Measurements from ENCODE around the gene CDH23. TPM values are rescaled to one million over a fixed set of nuclear protein-coding genes. Genes with fewer than 3 reads are reported as not detected.

CDH23 gene
- total RNA-seq, 2 experiments from 2014 or later: 4.6 to 5.2 TPM

DNA sequence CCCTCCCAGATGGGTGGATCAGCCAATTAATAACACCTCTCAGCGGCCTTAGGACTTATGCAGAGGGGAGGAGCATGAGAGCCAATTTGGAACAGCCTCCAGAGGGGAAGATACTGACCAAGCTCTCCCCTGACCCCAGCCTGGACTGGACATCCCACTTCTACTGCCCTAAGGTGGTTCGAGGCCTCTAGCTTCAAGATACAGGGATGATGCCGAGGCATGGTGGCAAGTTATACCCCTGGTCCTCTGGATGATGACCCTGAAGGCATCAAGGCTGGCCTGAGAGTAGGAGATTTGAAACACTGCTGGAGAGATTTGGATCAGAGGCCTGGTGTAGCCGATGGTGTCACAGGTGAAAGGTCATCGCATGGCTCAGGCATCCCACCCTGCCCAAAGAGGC, 3.2 kb downstream of the CDH23 start:
- DNase-seq (no peak), ATAC-seq (ENCODE audit: poor library complexity) (no peak)
- Histone ChIP-seq H3K4me3 (ENCODE audit: low read length) (no peak overlapping the region), H3K4me1 (ENCODE audit: insufficient read depth, low read length) (peaks cover 14% of the 10 kb centered on the region), H3K9me3 (ENCODE audit: control insufficient read depth in 1 of 2, insufficient read depth in 1 of 2, low read length in 2 of 2) (peaks cover 0 to 7% of the 10 kb centered on the region in 2 experiments), H3K36me3 (ENCODE audit: insufficient read depth, low read length) (no peaks in the 10 kb centered on the region), H3K27me3 (ENCODE audit: control insufficient read depth in 1 of 2, insufficient read depth in 2 of 2, low read length in 2 of 2) (peaks cover 28 to 45% of the 10 kb centered on the region in 2 experiments), H3K27ac (ENCODE audit: low read depth in 1 of 2, low read length in 2 of 2) (no peak overlapping the region)
- H3K36me3 Mint-ChIP-seq (ENCODE audit: low read depth): no peaks in the 10 kb centered on the region
- CTCF ChIA-PET: no interaction called here
- peaks cover 3% of the 10 kb centered on the region for H3K4me1 Mint-ChIP-seq (ENCODE audit: low read depth)
- intact Hi-C loops (cut with DNase I, micrococcal nuclease): loop anchor here in 1 of 2 experiments (5.0 kb wide), 1 partner anchor 412 kb away; no protein-coding TSS in a partner anchor
- H3K27me3 Mint-ChIP-seq: peaks cover 54% of the 10 kb centered on the region
- H3K9me3 Mint-ChIP-seq: no peaks in the 10 kb centered on the region
- H3K4me3 Mint-ChIP-seq: no peak overlapping the region
- TF ChIP-seq, protein P1, sequence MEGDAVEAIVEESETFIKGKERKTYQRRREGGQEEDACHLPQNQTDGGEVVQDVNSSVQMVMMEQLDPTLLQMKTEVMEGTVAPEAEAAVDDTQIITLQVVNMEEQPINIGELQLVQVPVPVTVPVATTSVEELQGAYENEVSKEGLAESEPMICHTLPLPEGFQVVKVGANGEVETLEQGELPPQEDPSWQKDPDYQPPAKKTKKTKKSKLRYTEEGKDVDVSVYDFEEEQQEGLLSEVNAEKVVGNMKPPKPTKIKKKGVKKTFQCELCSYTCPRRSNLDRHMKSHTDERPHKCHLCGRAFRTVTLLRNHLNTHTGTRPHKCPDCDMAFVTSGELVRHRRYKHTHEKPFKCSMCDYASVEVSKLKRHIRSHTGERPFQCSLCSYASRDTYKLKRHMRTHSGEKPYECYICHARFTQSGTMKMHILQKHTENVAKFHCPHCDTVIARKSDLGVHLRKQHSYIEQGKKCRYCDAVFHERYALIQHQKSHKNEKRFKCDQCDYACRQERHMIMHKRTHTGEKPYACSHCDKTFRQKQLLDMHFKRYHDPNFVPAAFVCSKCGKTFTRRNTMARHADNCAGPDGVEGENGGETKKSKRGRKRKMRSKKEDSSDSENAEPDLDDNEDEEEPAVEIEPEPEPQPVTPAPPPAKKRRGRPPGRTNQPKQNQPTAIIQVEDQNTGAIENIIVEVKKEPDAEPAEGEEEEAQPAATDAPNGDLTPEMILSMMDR (IDR thresholded peaks at IDR 0.05): no peak
- POLR2A ChIA-PET: interaction anchor here (1.3 kb wide), 1 partner anchor 16 kb away, joined by 3 read pairs; no protein-coding TSS in a partner anchor
- no peak overlapping the region for H3K27ac Mint-ChIP-seq

DNA sequence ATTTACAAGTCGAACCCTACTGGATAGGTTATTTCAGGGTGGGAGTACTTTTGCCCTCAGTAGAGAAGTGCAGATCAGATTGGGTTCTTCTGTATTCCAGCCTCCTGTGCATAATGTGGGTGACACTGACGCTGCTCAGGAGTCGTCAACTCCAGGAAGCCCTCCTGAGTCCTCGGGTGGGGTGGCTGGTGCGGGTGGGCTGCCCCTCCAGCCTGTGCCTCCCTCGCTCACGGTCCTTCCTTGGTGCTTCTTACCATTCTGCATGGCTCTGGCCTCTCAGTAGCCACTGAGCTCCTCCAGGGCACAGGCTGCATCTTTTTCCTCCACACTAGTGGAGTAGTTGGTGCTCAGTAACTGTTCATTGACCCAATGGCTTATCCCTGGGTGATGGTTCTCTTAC, 4.3 kb downstream of the CDH23 start:
- Histone ChIP-seq H3K27ac (ENCODE audit: low read depth in 1 of 2, low read length in 2 of 2) (no peak overlapping the region), H3K9me3 (ENCODE audit: control insufficient read depth in 1 of 2, insufficient read depth in 1 of 2, low read length in 2 of 2) (peaks cover 0 to 7% of the 10 kb centered on the region in 2 experiments), H3K4me3 (ENCODE audit: low read length) (no peak overlapping the region), H3K27me3 (ENCODE audit: control insufficient read depth in 1 of 2, insufficient read depth in 2 of 2, low read length in 2 of 2) (peaks cover 20 to 34% of the 10 kb centered on the region in 2 experiments), H3K36me3 (ENCODE audit: insufficient read depth, low read length) (no peaks in the 10 kb centered on the region), H3K4me1 (ENCODE audit: insufficient read depth, low read length) (peaks cover 13% of the 10 kb centered on the region)
- Mint-ChIP-seq H3K27ac (no peak overlapping the region), H3K27me3 (peaks cover 43% of the 10 kb centered on the region), H3K9me3 (no peaks in the 10 kb centered on the region), H3K4me3 (no peak overlapping the region), H3K36me3 (ENCODE audit: low read depth) (no peaks in the 10 kb centered on the region), H3K4me1 (ENCODE audit: low read depth) (peaks cover 3% of the 10 kb centered on the region)
- TF ChIP-seq, protein P1 (IDR thresholded peaks at IDR 0.05): no peak
- no peak for DNase-seq
- intact Hi-C loops (cut with DNase I, micrococcal nuclease): no loop called here
- CTCF ChIA-PET: no interaction called here
- ATAC-seq (ENCODE audit: poor library complexity): no peak
- POLR2A ChIA-PET: no interaction called here

DNA sequence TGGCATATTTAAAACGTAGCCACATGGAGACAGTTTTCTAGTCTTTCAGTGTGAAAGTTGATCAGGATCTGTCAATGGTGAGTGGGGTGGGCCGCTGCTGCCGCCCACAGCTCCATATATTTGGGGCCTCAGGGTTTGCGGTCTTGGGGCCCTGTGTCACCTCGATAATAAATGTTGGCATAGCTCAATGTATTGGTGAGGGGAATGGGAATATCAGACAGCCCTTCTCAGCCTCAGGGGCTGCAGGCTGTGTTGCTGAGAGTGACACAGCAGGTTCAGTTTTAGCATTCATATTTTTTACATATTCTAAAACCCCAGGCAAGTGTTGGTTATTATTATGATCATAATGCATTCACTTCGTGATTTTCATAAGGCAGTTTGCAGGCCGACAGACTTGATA, 5.3 kb downstream of the CDH23 start:
- intact Hi-C loops (cut with DNase I, micrococcal nuclease): no loop called here
- ATAC-seq (ENCODE audit: poor library complexity): no peak
- TF ChIP-seq, protein P1 (IDR thresholded peaks at IDR 0.05): no peak
- Mint-ChIP-seq H3K27ac (no peak overlapping the region), H3K27me3 (peaks cover 41% of the 10 kb centered on the region), H3K4me3 (no peak overlapping the region), H3K36me3 (ENCODE audit: low read depth) (no peaks in the 10 kb centered on the region), H3K4me1 (ENCODE audit: low read depth) (peaks cover 3% of the 10 kb centered on the region), H3K9me3 (no peaks in the 10 kb centered on the region)
- ChIA-PET POLR2A (no interaction called here), CTCF (no interaction called here)
- Histone ChIP-seq H3K9me3 (ENCODE audit: control insufficient read depth in 1 of 2, insufficient read depth in 1 of 2, low read length in 2 of 2) (peaks cover 0 to 7% of the 10 kb centered on the region in 2 experiments), H3K27ac (ENCODE audit: low read depth in 1 of 2, low read length in 2 of 2) (no peak overlapping the region), H3K27me3 (ENCODE audit: control insufficient read depth in 1 of 2, insufficient read depth in 2 of 2, low read length in 2 of 2) (peaks cover 20 to 30% of the 10 kb centered on the region in 2 experiments), H3K36me3 (ENCODE audit: insufficient read depth, low read length) (no peaks in the 10 kb centered on the region), H3K4me1 (ENCODE audit: insufficient read depth, low read length) (peaks cover 11% of the 10 kb centered on the region), H3K4me3 (ENCODE audit: low read length) (no peak overlapping the region)
- DNase-seq: no peak
